Stimulated activated CD4-positive, alpha-beta T cell treated with anti-CD3 and anti-CD28 coated beads, TNF-alpha, amount 100 ng/mL, for 48 hours (primary cell): ENCODE results near the gene GALNT2.

ENCODE experiments used
- DNase-seq, 3 donors: peaks; one replicate each; pipeline ENCODE4 v3.0.0-alpha.2; 2020; ENCODE audit warnings: low read depth in 3 of 3

The GALNT2 gene

GRCh38 chr1:230071316-230071715 is 4.3 kb downstream of the GALNT2 start:
- no peak for DNase-seq

- no peak for DNase-seq
Observed at GRCh38 chr1:230072296-230072695, 5.3 kb downstream of the GALNT2 start.

GRCh38 chr1:230072866-230073265 is 5.8 kb downstream of the GALNT2 start:
- no peak for DNase-seq

GRCh38 chr1:230073371-230074035 is 6.5 kb downstream of the GALNT2 start:
- no peak for DNase-seq

GRCh38 chr1:230074270-230074669 is 7.2 kb downstream of the GALNT2 start:
- no peak for DNase-seq

GRCh38 chr1:230074762-230075161 is 7.7 kb downstream of the GALNT2 start:
- DNase-seq = no peak

- no peak for DNase-seq
Observed at GRCh38 chr1:230076121-230076520, 9.1 kb downstream of the GALNT2 start.

- no peak for DNase-seq
Observed at GRCh38 chr1:230077011-230077410, 10.0 kb downstream of the GALNT2 start.

GRCh38 chr1:230077436-230078213 is 10.6 kb downstream of the GALNT2 start:
- no peak for DNase-seq

- DNase-seq = no peak
Observed at GRCh38 chr1:230079199-230080024, 12.4 kb downstream of the GALNT2 start.

- DNase-seq = no peak
Observed at GRCh38 chr1:230080822-230081221, 13.8 kb downstream of the GALNT2 start.

- DNase-seq = no peak
Observed at GRCh38 chr1:230081751-230082150, 14.7 kb downstream of the GALNT2 start.

- DNase-seq = no peak
Observed at GRCh38 chr1:230082211-230082610, 15.2 kb downstream of the GALNT2 start.

- no peak for DNase-seq
Observed at GRCh38 chr1:230083053-230083452, 16.0 kb downstream of the GALNT2 start.

GRCh38 chr1:230083746-230084407 is 16.8 kb downstream of the GALNT2 start:
- no peak for DNase-seq

GRCh38 chr1:230084408-230085177 is 17.6 kb downstream of the GALNT2 start:
- DNase-seq = peak; percentile 64 to 72 (median 68)

GRCh38 chr1:230085178-230085515 is 18.1 kb downstream of the GALNT2 start:
- DNase-seq = no peak

GRCh38 chr1:230086151-230086550 is 19.1 kb downstream of the GALNT2 start:
- no peak for DNase-seq

- DNase-seq = no peak
Observed at GRCh38 chr1:230087028-230087716, 20.1 kb downstream of the GALNT2 start.

- DNase-seq = no peak
Observed at GRCh38 chr1:230087717-230088105, 20.7 kb downstream of the GALNT2 start.
